Stromal cell of bone marrow (primary cell): Measurements from ENCODE around the gene UGGT2.
A peak's percentile ranks its signal among the peaks of the same experiment; 100 is the strongest.
"Not testable (repeated sequence)": the region's sequence is repeated elsewhere in the genome, so short reads cannot be mapped to it uniquely, and the experiment has no call there.

Source experiments
- DNase-seq: peaks from one replicate; pipeline ENCODE4 v3.0.0-alpha.2; 2012; ENCODE audit warnings: low read depth

UGGT2 gene

DNA sequence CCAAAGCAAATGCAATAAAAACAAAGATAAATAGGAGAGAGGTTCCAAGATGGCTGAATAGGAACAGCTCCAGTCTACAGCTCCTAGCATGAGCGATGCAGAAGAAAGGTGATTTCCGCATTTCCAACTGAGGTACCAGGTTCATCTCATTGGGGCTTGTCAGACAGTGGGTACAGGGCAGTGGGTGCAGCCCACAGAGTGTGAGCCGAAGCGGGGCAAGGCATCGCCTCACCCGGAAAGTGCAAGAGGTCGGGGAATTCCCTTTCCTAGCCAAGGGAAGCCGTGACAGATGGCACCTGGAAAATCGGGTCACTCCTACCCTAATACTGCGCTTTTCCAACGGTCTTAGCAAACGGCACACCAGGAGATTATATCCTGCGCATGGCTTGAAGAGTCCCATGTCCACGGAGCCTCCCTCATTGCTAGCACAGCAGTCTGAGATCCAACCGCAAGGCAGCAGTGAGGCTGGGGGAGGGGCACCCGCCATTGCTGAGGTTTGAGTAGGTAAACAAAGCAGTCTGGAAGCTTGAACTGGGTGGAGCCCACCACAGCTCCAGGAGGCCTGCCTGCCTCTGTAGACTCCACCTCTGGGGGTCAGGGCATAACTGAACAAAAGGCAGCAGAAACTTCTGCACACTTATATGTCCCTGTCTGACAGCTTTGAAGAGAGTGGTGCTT, 6.6 kb downstream of the UGGT2 start:
- DNase-seq = not testable (repeated sequence)

DNA sequence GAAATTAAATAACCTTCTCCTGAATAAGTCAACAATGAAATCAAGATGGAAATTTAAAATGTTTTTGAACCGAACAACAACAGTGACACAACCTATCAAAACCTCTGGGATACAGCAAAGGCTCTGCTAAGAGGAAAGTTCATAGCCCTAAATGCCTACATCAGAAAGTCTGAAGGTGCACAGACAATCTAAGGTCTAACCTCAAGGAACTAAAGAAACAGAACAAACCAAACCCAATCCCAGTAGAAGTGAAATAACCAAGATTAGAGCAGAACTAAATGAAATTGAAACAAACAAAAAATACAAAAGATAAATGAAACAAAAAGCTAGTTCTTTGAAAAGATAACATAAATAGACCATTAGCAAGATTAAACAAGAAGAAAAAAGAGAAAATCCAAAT, 9.0 kb downstream of the UGGT2 start:
- DNase-seq = no peak

DNA sequence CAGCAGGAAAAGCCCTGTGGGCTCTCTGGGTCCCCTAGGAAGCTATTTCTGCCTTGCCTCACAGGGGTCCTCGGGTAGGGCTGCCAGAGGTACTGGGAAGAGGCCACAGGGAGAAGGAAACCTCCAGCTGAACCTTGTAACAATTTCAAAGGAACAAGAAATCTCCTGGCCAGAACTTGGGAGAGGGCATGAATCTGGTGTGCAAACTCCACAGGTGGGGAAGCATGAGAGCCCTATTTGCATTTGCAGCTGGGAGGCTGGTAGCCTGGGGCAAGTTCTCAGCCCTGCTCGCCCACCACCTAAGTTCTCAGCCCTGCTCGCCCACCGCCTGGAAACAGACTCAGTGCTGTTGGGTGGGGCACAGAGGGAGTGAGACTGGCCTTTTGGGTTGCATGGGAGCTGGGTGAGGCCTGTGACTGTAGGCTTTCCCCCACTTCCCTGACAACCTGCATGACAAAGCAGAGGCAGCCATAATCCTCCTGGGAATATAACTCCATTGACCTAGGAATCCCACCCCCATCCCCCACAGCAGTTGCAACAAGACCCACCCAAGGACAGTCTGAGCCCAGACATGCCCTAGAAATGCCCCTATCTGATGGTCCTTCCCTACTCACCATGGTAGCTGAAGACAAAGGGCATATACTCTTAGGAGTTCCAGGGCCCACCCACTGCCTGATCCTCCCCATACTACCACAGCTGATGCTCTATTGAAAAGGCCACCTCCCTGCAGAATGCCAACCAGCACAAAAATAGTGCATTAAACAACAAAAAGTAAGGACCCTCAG, 11.7 kb downstream of the UGGT2 start:
- DNase-seq = no peak

DNA sequence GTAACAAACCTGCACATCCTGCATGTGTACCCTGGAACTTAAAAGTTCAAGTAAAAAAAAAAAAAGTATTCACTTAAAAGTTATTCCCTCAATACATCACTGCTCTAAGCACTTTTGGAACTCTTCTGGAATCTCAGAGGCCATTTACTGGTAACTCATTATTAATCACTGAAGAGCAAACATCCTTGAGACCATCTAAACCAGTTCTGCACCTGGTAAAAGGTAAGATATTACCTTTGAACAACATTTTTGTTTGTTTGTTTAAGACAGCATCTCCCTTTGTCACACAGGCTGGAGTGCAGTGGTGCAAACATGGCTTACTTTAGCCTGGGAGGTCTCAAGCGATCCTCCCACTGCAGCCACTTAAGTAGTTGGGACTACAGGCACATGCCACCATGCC, 16.7 kb downstream of the UGGT2 start:
- no peak for DNase-seq

DNA sequence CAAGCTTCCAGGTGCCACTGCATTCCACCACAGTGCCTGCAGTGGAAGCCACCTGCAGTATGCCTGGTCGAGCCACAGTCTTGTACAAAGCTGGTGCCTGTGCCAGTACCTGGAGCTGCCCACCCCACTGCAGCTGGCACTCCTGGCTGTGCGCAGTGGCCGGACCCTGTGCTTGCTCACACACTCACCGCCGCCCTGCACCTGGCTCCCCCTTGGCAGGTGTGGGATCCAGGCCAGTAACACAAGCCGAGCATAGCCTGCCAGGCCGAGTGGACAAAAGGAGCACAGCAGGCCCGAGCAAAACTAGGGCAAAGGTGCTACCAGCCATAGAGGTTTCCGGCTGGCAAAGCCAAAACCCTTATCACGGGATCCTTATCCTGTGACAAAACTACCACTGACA, 18.5 kb downstream of the UGGT2 start:
- no peak for DNase-seq

DNA sequence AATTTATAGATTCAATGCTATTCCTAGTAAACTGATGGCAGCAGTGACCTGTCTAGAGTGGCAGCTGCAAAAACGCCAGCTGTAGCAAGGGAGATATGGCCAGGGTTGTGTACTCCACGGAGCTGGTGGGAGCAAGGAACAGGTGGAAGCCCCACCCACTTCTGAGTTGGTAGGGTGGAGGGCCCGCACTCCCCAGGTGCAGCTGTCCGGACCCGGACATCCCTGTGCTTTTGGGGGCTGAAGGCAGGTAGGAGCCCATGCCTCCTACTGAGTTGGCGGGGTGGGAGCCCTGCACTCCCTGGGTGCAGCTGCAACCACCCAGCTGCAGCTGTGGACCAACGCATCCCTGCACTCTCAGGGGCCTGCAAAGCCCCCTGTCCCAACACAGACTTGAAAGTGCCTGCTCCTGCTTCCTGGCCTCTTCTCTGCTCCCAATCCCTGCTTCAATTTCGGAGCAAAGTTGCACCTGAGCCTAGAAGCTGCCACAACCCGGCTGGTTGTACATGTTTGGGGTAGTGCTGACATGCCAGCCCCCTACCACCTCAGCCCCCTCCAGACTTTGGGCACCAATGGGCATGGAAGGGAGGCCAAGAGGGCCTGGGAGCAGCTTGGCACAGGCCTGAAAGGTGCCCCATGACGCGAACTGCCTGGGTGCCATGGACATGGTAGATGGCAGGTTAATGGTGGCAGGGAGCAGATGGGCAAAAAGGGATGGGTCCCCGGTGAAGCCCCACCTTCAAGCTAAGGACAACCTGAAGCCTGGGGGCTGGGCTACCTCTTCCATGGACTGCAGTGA, 19.8 kb downstream of the UGGT2 start:
- DNase-seq = no peak

DNA sequence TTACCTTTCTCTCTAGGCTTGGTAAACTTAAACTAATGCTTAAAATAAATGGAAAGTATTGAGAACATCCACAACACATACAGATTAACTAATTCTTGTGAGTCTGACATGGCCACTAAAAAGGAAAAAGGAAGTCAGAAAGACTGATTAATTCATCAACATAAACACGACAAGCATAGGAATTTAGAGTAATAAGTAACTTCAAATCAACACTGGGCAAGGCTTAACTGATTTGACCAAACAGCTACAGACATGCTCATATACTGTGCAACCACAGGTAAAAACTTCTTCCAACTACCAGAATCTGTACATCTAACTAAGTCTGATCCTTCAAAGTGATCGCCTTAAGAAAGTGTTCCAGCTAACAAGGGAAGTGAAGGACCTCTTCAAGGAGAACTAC, 20.5 kb downstream of the UGGT2 start:
- no peak for DNase-seq

DNA sequence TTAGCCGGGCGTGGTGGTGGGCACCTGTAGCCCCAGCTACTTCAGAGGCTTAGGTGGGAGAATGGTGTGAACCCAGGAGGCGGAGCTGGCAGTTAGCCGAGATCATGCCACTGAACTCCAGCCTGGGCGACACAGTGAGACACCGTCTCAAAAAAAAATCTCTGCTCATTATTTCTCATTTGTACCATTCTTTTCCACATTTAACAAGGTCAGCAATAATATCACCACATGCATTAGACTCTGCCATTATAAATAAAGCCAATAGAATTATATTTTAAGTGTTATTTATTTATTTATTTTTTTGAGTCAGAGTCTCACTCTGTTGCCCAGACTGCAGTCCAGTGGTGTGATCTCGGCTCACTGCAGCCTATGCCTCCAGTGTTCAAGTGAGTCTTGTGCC, 24.2 kb downstream of the UGGT2 start:
- DNase-seq = no peak

DNA sequence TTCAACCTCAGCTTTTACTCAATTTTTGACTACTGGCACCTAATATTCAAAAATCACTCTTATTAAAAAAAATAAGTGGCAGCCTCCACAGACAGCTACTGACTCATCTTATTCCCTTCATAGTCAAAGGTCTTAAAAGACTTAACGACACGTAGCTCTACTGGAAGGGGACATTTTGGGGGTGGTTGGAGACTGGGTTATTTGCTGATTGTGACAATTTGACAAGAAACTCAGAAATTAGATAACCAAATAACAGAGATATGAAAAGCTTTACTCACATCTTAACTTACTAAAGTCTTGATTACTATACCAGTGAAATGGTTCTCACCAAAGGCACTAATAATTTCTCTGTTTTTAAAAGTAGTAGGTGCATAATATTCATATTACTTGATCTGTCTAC, 25.7 kb downstream of the UGGT2 start:
- DNase-seq = no peak

DNA sequence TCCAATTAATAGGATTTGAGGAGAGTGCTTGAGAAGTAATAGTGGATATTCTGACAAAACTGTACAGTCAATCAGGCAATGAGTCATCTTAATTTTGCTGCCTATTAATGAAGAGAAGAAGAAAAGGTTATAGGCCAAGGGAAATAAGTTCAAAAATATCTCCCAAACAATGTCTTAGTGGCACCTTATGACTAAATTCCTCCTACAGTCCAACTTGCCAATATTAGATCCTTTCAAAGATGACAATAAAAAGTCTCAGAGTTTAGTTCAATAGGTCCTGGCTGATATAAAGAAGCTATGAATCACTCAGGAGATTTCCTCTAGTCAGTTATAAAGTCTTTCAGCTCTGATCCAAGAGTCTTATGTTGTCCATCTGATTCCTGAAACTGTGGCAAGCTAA, 27.9 kb downstream of the UGGT2 start:
- DNase-seq = peak; percentile 7

DNA sequence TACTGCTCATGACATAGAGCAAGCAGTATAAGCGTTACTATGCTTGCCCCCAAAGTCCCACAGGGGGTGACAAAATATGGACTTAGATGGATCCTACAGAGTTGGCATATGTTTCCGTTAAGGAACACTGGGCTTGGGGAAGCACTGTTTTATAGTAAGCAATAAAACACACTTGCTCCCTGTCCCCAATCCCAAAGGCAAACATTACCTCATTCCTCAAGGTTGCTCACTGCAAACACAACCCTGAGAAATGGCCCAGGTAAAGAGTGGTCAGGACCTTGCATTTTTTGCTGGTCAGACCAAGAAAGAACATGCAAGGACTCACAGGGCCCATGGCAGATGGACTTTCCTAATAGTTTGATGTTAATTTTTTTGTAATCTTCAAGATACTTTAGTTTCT, 32.3 kb downstream of the UGGT2 start:
- no peak for DNase-seq

DNA sequence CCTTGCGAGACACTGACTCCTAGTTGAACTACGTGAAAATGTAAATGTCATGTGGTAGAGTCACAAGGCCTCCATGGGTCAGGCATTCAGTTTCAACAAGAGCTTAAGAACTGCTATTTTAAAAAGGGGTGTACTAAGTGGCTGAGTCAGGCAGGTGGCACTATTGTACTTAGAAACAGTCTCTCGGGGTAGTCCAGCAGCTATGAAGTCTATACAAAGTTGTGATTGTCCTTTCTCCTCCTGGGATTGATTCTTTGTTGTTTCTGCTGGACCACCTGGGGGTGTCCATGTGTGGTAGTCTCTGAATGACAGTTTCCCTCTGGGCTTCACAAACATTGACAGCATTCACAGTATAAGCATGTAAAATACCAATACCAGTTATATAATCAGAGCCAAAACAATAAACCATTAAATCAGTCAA, 33.0 kb downstream of the UGGT2 start:
- DNase-seq = peak; percentile 32

DNA sequence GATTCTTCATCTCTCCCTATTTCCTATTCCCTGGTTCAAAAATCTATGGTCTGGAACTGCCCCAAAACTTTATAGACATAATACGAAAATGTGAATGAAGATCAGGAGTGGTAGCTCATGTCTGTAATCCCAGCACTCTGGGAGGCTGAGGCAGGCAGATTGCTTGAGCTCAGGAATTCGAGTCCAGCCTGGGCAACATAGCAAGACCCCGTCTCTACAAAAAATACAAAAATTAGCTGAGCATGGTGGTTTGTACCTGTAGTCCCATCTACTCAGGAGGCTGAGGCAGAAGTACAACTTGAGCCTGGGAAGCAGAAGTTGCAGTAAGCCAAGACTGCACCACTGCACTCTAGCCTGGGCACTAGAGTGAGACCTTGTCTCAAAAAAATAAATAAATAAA, 35.1 kb downstream of the UGGT2 start:
- DNase-seq = no peak

DNA sequence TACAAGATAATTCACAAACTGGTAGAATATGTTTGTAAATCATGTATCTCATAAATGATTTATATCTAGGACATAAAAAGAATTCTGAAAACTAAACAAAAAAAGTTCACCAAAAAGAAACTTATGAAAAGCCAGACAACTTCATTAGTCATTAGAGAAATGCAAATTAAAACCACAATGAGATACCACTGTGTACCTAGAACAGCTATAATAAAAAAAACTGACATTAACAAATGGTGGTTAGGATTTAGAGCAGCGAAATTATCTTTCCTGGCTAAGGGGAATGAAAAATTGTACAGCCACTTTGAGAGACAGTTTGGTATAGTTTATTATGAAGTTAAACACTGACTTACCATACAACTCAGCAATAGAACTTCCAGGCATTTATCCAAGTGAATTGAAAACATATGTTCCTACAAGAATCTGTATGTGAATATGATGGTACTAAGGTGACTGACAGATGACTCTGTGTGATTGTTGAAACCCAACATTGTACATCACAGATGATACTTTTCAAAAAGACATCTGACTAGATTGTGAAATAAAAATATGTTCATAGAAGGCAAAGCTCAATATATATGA, 41.8 kb downstream of the UGGT2 start:
- DNase-seq = peak; percentile 2

DNA sequence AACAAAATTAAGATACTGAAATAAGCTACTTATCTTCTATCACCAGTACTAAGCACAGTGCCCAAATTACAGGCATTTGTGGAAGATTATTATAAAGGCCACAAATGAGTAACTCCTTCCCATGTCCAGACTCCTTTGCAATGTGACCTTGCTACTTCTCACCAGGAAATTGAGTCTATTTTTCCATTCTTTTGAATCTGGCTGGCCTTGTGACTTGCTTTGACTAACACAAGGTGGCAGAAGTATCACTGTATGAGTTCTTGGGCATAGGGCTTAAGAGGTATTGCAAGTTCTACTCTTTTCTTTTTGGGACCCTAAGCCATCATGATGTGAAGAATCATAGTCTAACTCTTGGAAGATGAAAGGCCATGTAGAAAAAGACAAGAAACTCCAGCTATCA, 49.9 kb downstream of the UGGT2 start:
- peak; percentile 10 for DNase-seq

DNA sequence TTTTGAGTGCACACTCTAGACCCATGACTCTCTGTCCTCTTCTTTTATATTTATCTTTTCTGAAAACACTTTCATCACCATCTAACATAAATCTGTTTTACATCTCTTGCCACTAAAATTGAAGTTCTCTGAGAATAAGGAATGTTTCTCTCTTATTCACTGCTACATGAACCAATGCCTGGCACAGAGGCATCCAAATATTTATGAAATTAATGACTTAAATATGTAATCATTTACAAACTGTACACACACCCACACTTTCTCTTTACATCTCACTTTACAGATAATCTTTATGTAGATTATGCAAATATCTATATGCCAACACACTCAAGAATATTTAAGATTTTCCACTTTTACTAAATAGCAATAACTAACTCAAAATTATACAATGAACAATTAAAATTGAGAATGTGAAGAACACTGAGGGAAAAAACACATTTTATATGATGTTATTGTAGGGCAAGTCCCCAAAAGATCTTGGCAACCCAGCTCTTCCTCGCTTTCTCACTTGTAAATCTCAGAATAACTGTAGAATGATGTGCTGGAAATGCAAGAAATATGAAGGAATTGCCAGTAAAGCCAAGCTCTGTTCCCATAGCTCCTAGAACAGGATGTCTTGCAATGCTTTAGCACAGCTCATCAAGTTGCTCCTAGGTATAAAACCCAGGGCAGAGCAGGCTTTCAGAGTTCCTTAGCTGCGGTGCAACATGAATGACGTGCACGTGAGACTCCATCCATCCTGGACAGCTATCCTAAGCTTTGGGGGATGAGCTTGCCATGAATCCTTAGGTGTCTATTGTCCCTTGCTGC, 50.7 kb downstream of the UGGT2 start:
- no peak for DNase-seq

DNA sequence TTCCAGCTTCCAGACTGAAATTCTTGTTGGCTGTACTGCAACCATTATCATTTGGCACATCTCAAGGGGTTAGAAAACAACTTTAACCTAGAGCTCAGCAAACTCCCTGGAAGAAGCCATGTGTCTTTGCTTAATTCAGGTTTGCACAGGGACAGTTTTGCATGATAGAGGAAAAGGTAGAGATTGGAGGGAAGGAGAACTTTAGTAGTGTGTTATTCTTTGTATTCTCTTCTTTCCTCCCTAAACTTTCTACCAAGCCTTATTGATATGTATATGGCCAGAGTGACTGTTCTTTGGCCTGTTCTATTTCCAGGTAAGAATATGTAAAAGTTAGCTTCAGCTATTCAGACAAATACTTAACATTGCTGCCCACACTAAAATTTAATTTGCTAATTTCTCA, 53.1 kb downstream of the UGGT2 start:
- DNase-seq = no peak

DNA sequence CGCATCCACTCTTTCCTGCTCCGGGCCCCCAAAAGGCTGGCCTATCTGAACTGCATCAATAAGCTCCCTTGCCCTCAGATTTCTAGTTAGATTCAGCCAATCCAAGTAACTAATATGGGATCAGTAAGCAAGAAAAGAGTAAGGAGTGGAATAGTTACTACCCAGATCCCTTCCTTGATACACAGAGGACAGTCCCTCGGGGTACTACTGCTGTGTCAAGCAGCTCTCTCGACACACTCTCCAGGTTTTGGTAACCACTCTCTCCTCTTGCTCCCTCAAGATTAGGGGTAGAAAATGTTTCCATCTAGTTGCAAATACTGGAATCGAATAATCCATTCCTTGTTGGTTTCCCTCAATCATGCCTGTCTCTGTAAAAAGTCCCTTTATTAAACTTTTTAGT, 65.4 kb downstream of the UGGT2 start:
- DNase-seq = no peak

DNA sequence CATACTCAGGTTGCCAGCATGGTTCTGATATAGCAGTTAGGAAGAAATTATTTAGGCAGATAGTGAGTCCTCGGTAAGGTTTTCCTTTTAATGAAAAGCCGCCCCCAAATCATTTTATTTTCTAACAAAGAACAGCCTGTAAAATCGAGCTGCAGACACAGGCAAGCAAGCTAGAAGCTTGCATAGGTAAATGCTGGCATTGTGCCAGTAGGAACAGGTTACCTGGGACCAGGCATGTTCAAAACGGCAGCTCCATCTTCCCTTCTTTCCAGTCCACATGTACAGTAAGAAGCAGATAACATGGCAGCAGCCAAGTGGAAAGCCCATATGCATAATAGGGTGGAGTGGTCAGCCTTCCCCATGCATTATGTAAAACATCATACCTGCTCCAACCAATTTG, 71.1 kb downstream of the UGGT2 start:
- no peak for DNase-seq

DNA sequence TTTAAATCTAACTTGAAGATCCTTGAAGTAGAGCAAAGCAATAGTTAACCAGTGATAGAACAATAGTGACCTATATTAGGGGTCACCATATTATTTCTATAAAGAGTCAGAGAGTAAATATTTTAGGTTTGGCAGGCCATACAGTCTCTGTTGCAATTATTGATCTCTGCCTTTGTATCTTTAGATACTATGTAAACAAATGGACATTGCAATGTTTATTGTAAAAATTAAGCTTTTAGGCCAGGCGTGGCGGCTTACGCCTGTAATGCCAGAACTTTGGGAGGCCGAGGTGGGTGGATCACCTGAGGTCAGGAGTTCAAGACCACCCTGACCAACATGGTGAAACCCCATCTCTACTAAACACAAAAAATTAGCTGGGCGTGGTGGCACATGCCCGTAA, 80.5 kb downstream of the UGGT2 start:
- not testable (repeated sequence) for DNase-seq

DNA sequence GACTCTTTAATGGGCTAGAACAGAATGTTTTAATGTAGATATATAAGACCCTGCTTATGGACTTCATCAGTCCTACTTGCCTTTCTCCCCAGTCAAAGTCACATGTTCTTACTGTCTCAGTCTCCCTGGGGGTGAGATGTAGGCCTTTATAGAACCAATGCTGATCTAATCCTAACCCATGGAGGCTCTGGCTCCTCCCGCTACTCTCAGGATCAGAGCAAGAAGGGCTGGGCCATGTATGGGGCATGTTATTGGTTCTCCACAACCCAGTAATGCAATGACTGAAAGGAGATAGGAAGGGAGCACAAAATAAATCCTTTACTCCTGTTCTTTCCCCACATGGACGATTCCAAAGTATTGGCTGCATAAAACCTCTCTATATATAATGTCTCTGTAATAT, 82.3 kb downstream of the UGGT2 start:
- DNase-seq = no peak

DNA sequence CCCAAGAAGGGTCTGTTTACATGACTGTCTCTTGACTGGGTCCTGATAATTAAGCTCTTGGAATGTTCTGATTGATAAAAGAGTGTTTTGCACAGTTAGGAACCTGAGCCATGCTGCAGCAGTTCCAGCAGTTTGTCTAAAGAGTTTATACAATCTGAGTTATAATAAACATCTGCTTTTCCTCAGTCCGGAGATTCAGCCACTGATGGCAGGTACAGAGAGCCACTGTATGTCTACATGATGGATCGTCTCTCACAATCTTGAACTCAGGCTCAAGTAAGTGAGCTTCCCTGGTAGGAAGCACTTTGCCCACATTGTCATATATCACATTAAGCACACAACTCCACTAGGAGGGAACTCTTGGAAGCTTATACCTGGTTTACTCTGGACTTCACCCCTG, 84.3 kb downstream of the UGGT2 start:
- no peak for DNase-seq
